ENCODE measurements around the gene SCN2B. TPM values are rescaled to one million over a fixed set of nuclear protein-coding genes. Genes with fewer than 3 reads are reported as not detected.

The SCN2B gene
- total RNA-seq, 2 experiments from 2014 or later = not detected

DNA sequence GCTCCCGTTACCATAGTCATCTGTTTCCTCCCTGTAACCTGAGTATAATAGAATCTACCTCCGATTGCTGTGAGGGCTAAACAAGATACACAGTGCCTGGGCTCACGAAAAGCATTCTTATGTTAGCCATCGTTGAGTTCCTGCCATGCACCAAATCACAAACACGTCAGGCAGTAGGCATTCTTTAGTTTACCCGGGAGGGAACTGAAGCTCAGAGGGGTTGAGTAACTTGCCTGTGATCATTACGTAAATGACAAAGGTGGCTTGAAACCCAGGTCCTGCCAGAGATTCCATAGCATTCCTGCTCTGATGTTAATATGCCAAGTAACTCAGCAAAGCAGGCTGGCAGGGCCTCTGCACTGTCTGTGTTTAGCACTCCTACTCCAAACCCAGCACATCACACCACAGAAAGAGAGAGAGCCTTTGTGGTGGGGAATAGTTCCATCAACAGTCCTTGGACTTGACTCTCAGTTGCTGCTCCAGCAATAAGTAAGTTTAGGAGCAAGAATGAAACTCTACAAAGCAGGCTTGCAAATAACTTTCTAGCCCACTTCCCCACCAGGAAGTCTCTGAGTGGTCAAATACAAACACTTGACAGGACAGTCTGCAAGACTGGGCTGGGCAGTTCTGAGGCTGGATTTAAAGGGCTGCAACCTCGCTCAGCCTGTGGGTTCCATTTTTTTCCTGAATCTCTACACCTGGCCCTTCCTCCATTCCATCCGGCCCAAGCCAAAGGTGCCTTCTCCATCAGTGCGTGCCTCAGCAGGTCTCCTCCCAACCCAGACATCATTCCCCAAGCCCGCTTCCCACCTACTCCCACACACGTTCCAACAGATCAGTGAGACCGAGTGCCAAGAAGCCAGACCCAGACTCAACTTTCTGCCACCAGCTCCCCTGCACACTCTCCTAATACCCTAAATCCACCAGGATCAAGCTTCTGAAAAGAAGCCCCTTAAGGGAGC is 1.1 kb downstream of the SCN2B start:
- Mint-ChIP-seq H3K27me3 (peaks cover 9% of the 10 kb centered on the region), H3K4me3 (no peak overlapping the region), H3K4me1 (ENCODE audit: low read depth) (no peaks in the 10 kb centered on the region), H3K9me3 (no peaks in the 10 kb centered on the region), H3K27ac (no peak overlapping the region), H3K36me3 (no peaks in the 10 kb centered on the region)
- CTCF ChIA-PET = no interaction called here
- POLR2A ChIA-PET = interaction anchor here (0.5 kb wide), 1 partner anchor 190 kb away, joined by 5 read pairs; no protein-coding TSS in a partner anchor
- intact Hi-C loops (cut with micrococcal nuclease) = no loop called here
- no peak for DNase-seq

DNA sequence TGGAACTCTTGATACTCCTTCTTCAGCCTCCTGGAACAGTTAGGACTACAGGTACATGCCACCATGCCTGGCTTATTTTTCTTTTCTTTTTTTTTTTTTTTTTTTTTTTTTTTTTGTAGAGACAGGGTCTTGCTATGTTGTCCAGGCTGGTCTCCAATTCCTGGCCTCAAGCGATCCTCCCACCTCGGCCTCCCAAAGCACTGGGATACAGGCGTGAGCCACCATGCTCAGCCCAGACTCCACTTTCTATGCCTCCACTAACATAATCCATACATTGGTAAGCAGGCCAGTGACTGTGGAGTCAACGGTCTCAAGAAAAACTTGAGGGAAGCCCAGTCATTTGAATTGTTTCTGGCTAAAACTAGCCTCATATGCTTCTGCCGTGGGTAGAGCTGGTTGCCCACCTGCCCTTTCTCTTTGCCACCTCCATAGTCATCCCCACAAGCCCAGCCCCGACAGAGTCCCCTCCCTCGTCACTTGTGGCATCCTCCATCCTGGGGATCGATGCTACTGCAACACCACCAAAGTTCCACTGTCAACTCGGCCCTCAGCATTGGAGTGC is 2.4 kb downstream of the SCN2B start:
- CTCF ChIA-PET = interaction anchor here (0.8 to 5.6 kb wide), 3 partner anchors 10 to 29 kb away, joined by 3 to 101 read pairs (median 70); no protein-coding TSS in a partner anchor
- Mint-ChIP-seq H3K9me3 (no peaks in the 10 kb centered on the region), H3K4me3 (no peak overlapping the region), H3K4me1 (ENCODE audit: low read depth) (no peaks in the 10 kb centered on the region), H3K27ac (no peak overlapping the region), H3K27me3 (peaks cover 9% of the 10 kb centered on the region), H3K36me3 (no peaks in the 10 kb centered on the region)
- intact Hi-C loops (cut with micrococcal nuclease) = no loop called here
- no peak for DNase-seq
- POLR2A ChIA-PET = no interaction called here

DNA sequence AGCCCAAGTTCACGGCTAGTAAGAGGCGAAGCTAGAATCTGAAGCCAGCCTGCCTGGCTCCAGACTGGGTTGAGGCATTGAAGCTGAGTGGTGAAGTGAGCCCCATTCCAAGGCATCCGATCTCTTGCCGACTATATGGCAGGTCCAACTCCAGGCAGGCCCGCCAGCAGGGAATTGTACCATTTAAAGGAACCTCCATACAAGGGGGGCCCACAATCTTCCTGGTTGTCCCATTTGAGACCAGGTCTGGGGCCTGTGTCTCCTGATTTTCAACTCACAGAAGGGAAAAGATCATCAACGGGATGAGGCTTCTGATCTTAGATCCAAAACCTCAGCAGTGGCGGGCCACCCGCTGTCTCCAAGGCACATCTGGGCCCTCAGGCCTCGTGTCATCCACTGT is 4.1 kb downstream of the SCN2B start:
- H3K9me3 Mint-ChIP-seq = no peaks in the 10 kb centered on the region
- H3K4me1 Mint-ChIP-seq (ENCODE audit: low read depth) = no peaks in the 10 kb centered on the region
- H3K27me3 Mint-ChIP-seq = peaks cover 9% of the 10 kb centered on the region
- ChIA-PET CTCF (interaction anchor here (0.6 to 5.6 kb wide), 55 partner anchors 9 to 989 kb away, joined by 3 to 101 read pairs (median 4); partner anchors contain the start of genes MPZL2, MPZL3, SCN4B and SMIM35), POLR2A (interaction anchor here (0.6 to 1.0 kb wide), 3 partner anchors 24 to 305 kb away, joined by 3 read pairs; no protein-coding TSS in a partner anchor)
- no peak for DNase-seq
- no peaks in the 10 kb centered on the region for H3K36me3 Mint-ChIP-seq
- intact Hi-C loops (cut with micrococcal nuclease) = no loop called here
- no peak overlapping the region for H3K4me3 Mint-ChIP-seq
- no peak overlapping the region for H3K27ac Mint-ChIP-seq

DNA sequence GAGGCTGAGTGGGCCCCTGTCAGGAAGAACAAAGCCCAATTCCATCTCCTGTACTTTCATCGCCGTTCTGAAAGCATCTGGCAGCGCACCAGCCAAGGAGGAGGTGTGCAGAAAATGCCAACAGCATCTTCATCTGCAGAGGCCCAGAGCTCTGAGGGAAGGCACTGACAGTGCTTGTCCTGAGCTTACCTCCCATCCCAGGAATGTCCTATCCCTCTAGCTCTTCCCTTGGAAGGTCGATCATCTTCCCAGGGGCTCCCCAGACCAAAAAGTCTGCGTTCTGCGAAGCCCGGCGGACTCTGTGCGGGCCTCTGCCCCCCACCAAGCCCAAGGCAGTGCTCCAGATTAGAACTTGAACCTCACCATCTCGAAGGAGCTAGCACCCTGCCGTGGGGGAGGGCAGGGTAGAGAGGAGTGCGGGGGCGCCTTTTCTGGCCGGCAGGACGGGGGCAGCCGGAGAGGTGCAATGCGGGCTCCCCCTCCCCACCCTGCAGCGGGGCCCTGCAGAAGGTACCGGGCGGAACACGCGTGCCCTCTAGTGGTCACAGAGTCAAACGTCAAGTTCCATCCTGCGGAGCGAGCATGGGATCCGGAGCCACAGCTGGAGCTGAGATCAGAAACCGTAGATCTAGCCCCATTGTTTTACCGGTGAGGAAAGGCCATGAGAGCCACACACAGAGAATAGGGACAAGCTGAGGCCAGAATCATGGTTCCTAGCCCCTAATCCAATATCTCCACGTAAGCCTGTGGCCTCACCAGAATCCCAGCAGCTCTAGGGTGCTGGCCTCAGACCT is 5.0 kb downstream of the SCN2B start:
- intact Hi-C loops (cut with micrococcal nuclease) = loop anchor here (1.0 kb wide), 1 partner anchor 26 kb away; no protein-coding TSS in a partner anchor
- Mint-ChIP-seq H3K27me3 (peaks cover 9% of the 10 kb centered on the region), H3K4me3 (no peak overlapping the region), H3K36me3 (no peaks in the 10 kb centered on the region), H3K27ac (no peak overlapping the region), H3K9me3 (no peaks in the 10 kb centered on the region), H3K4me1 (ENCODE audit: low read depth) (no peaks in the 10 kb centered on the region)
- POLR2A ChIA-PET = interaction anchor here (0.7 to 1.1 kb wide), 2 partner anchors 27 to 119 kb away, joined by 3 to 5 read pairs; no protein-coding TSS in a partner anchor
- DNase-seq = peak; percentile 81
- CTCF ChIA-PET = interaction anchor here (0.5 to 5.6 kb wide), 65 partner anchors 9 to 989 kb away, joined by 3 to 101 read pairs (median 4); partner anchors contain the start of genes MPZL2, MPZL3, SCN4B and SMIM35

DNA sequence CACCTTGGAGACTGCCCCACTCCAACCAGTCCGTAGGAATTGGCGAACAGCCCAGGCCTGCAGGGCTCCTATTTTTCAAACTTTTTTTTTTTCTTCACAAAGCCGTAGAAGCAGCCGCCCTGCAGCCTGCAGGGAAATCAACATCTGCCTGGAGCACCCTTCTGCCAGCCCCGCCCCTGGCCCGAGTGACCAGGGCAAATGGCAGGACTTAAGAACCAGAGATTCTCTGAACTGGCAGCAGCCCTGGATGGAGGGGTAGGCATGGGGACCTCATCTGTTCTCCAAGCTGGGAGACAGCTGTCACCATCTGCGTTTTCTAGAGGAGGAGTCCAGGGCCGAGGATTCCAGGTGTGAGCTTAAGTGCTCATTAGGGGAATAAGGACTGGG is 5.6 kb downstream of the SCN2B start:
- H3K9me3 Mint-ChIP-seq = no peaks in the 10 kb centered on the region
- peaks cover 5% of the 10 kb centered on the region for H3K27me3 Mint-ChIP-seq
- ChIA-PET POLR2A (interaction anchor here (1.1 kb wide), 1 partner anchor 26 kb away, joined by 5 read pairs; no protein-coding TSS in a partner anchor), CTCF (interaction anchor here (0.5 to 5.6 kb wide), 39 partner anchors 10 to 489 kb away, joined by 3 to 101 read pairs (median 7); partner anchors contain the start of genes MPZL2, SCN4B, SMIM35 and UBE4A)
- no peaks in the 10 kb centered on the region for H3K36me3 Mint-ChIP-seq
- no peaks in the 10 kb centered on the region for H3K4me1 Mint-ChIP-seq (ENCODE audit: low read depth)
- no peak overlapping the region for H3K4me3 Mint-ChIP-seq
- no peak for DNase-seq
- intact Hi-C loops (cut with micrococcal nuclease) = loop anchor here (1.0 kb wide), 1 partner anchor 26 kb away; no protein-coding TSS in a partner anchor
- no peak overlapping the region for H3K27ac Mint-ChIP-seq

DNA sequence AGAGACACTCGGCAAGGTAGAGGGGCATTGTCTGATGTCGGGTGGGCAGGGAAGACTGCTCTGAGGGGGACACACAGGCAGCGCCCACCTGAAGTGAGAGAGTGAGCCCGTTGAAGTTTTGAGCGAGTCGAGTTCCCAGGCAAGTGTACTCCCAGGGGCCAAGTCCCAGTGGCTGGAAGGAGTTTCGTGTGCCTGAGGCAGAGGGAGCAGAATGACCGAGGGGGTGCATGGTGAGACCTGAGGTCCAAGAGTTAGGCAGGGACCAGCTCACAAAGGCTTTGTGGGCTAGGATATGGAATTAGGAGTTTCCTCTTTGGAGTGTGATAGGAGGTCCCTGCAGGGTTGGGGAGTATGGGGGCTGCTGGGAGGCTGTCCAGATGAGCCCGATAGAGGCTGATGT is 6.2 kb downstream of the SCN2B start:
- Mint-ChIP-seq H3K27ac (no peak overlapping the region), H3K4me1 (ENCODE audit: low read depth) (no peaks in the 10 kb centered on the region), H3K36me3 (no peaks in the 10 kb centered on the region), H3K27me3 (peaks cover 1% of the 10 kb centered on the region), H3K9me3 (no peaks in the 10 kb centered on the region), H3K4me3 (no peak overlapping the region)
- POLR2A ChIA-PET = no interaction called here
- intact Hi-C loops (cut with micrococcal nuclease) = no loop called here
- CTCF ChIA-PET = interaction anchor here (1.1 to 5.6 kb wide), 10 partner anchors 11 to 362 kb away, joined by 3 to 101 read pairs (median 12); partner anchors contain the start of genes MPZL2, SCN4B and UBE4A
- no peak for DNase-seq

DNA sequence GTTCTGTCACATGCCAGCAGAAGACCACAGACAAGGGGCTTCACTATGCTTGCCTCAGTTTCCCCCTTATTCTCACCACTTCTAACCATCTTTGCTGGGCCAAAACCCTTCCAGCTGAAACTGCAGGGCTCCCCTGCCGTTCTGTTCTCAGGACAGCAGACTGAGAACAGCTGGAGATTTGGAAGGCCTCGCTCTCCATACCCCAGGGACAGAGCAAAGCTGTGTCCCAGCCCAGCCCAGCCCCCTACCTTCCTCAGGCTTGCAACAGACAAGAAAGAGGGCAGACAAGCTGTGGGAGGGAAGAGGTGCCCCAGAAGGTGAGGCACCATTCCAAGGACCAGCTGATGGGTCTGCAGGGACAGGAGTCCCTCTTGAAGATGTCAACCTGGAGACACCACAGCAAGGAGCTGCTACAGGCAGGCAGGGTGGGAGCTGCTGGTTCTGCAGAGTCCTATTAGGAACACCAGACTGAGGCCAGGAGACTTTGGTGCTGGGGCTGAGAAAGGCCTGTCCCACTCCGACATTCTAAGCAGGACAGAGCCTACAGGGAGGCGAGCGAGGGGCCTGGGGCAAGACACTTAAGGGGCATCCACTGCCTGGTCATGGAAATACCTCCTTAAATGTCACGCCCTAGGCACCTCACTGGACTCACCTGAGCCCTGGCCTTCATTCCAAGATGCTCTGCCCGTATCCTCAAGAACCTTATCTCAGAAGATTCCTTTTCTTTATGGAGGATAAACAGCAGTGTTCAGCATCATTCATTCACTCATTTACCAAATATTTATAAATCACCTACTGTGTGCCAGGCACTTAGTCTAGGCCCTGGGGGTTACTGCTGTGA is 6.9 kb downstream of the SCN2B start:
- no peaks in the 10 kb centered on the region for H3K36me3 Mint-ChIP-seq
- H3K4me3 Mint-ChIP-seq = no peak overlapping the region
- H3K27ac Mint-ChIP-seq = no peak overlapping the region
- H3K4me1 Mint-ChIP-seq (ENCODE audit: low read depth) = no peaks in the 10 kb centered on the region
- ChIA-PET POLR2A (no interaction called here), CTCF (interaction anchor here (1.2 to 5.6 kb wide), 5 partner anchors 12 to 126 kb away, joined by 3 to 101 read pairs (median 38); no protein-coding TSS in a partner anchor)
- peaks cover 1% of the 10 kb centered on the region for H3K27me3 Mint-ChIP-seq
- DNase-seq = no peak
- H3K9me3 Mint-ChIP-seq = no peaks in the 10 kb centered on the region
- intact Hi-C loops (cut with micrococcal nuclease) = no loop called here

DNA sequence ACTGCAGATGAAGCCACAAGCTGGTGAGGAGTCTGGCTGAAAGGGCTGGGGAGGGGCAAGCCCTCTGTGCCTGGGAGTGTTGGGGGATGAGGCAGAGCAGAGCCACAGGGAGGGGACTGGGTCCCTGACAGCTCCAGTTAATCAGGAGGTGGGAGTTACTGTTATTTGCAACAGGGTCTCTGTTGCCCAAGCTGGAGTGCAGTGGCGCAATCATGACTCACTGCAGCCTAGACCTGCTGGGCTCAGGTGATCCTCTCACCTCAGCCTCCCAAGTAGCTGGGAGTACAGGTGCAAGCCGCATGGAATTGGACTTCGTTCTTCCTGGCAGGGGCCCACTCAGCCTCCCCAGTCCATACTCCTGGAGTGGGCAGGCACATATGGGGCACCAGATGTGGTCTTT is 7.7 kb downstream of the SCN2B start:
- no peaks in the 10 kb centered on the region for H3K9me3 Mint-ChIP-seq
- ChIA-PET CTCF (interaction anchor here (1.2 to 5.6 kb wide), 4 partner anchors 11 to 127 kb away, joined by 3 to 101 read pairs (median 54); no protein-coding TSS in a partner anchor), POLR2A (no interaction called here)
- no peaks in the 10 kb centered on the region for H3K36me3 Mint-ChIP-seq
- H3K27me3 Mint-ChIP-seq = peaks cover 2% of the 10 kb centered on the region
- no peaks in the 10 kb centered on the region for H3K4me1 Mint-ChIP-seq (ENCODE audit: low read depth)
- intact Hi-C loops (cut with micrococcal nuclease) = no loop called here
- H3K27ac Mint-ChIP-seq = no peak overlapping the region
- H3K4me3 Mint-ChIP-seq = no peak overlapping the region
- no peak for DNase-seq

DNA sequence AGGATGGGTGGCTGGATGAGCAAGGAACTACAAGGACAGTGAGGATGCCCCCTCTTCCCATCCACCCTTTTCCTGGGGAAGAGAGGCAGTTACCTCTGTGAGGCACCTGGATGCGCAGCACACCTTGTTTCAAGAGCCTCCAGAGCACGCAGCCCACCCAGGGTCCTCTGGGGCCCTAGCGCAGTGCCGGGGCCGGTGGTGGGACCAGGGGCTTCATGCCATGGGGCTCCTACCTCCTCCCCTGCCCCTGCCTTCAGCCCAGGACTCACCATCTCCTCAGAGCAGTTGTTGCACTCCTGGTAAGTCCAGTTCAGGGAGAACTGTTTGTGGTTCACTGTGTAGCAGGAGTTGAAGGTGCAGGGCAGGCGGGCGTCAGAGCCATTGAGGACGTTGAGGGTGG is 8.1 kb downstream of the SCN2B start:
- DNase-seq = no peak
- no peaks in the 10 kb centered on the region for H3K36me3 Mint-ChIP-seq
- intact Hi-C loops (cut with micrococcal nuclease) = no loop called here
- H3K4me3 Mint-ChIP-seq = no peak overlapping the region
- ChIA-PET CTCF (interaction anchor here (1.2 kb wide), 1 partner anchor 128 kb away, joined by 3 read pairs; no protein-coding TSS in a partner anchor), POLR2A (no interaction called here)
- no peak overlapping the region for H3K27ac Mint-ChIP-seq
- H3K4me1 Mint-ChIP-seq (ENCODE audit: low read depth) = no peaks in the 10 kb centered on the region
- H3K27me3 Mint-ChIP-seq = peaks cover 4% of the 10 kb centered on the region
- H3K9me3 Mint-ChIP-seq = no peaks in the 10 kb centered on the region

DNA sequence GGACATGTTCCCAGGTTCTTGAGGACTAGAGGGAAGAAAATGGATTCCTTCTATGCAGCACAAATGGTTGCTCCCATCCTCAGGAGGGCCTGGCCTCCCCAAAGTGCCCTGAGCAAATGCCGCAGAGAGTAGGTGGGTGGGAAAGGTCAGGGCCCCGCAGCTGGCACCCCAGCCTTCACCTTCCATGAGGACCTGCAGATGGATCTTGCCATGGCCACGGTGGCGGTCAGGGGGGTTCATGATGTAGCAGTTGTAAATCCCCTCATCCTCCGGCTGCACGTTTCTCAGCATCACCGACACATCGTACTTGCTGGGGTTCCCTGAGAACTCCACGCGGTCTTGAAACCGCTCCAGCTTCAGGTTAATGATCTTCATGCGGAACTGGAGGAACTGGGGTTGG is 8.5 kb downstream of the SCN2B start:
- H3K36me3 Mint-ChIP-seq = no peaks in the 10 kb centered on the region
- H3K27me3 Mint-ChIP-seq = peaks cover 3% of the 10 kb centered on the region
- H3K4me1 Mint-ChIP-seq (ENCODE audit: low read depth) = no peaks in the 10 kb centered on the region
- H3K9me3 Mint-ChIP-seq = no peaks in the 10 kb centered on the region
- CTCF ChIA-PET = interaction anchor here (0.7 to 1.2 kb wide), 5 partner anchors 11 to 128 kb away, joined by 3 to 7 read pairs (median 3); no protein-coding TSS in a partner anchor
- no peak overlapping the region for H3K27ac Mint-ChIP-seq
- intact Hi-C loops (cut with micrococcal nuclease) = no loop called here
- no peak for DNase-seq
- POLR2A ChIA-PET = no interaction called here
- no peak overlapping the region for H3K4me3 Mint-ChIP-seq

DNA sequence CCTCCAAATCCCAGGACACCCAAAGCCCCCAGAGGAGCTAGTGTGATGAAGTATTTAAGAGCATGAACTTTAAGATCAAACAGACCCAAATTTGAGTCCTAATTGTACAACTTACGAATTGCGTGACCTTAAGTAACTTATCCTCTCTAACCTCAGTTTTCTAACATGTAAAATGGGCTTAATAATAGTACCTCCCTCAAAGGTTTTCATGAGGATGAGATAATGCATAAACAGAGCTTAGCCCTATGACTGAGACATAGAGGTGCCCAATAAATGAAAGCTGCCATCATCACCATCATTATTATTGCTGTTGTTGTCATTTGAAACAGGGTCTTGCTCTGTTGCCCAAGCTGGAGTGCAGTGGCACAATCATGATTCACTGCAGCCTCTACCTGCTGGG is 9.2 kb downstream of the SCN2B start:
- ChIA-PET CTCF (interaction anchor here (0.7 to 1.2 kb wide), 4 partner anchors 10 to 127 kb away, joined by 3 to 7 read pairs (median 3); no protein-coding TSS in a partner anchor), POLR2A (no interaction called here)
- intact Hi-C loops (cut with micrococcal nuclease) = no loop called here
- Mint-ChIP-seq H3K4me3 (no peak overlapping the region), H3K9me3 (no peaks in the 10 kb centered on the region), H3K27ac (no peak overlapping the region), H3K36me3 (no peaks in the 10 kb centered on the region), H3K4me1 (ENCODE audit: low read depth) (no peaks in the 10 kb centered on the region), H3K27me3 (peaks cover 7% of the 10 kb centered on the region)
- DNase-seq = no peak
